IgD-negative memory B cell (primary cell): ENCODE measurements around the gene FOXP2. TPM values are rescaled to one million over a fixed set of nuclear protein-coding genes. Genes with fewer than 3 reads are reported as not detected.
"Not testable (repeated sequence)": the region's sequence is repeated elsewhere in the genome, so short reads cannot be mapped to it uniquely, and the experiment has no call there.

ENCODE experiments used
- H3K27ac Mint-ChIP-seq, 3 donors: one replicate each; pipeline ENCODE4 v1.8.0; 2020 to 2022; ENCODE audit warnings: mild to moderate bottlenecking in 3 of 3, mixed read lengths in 3 of 3, moderate library complexity in 1 of 3
- H3K27me3 Mint-ChIP-seq: one replicate; pipeline ENCODE4 v1.8.0; 2021; ENCODE audit warnings: mixed read lengths
- H3K36me3 Mint-ChIP-seq: one replicate; pipeline ENCODE4 v1.8.0; 2020; ENCODE audit warnings: mild to moderate bottlenecking, mixed read lengths
- H3K4me1 Mint-ChIP-seq, 3 donors: one replicate each; pipeline ENCODE4 v1.8.0; 2020 to 2022; ENCODE audit warnings: mixed read lengths in 3 of 3, mild to moderate bottlenecking in 1 of 3
- H3K4me3 Mint-ChIP-seq, 4 donors: one replicate each; pipeline ENCODE4 v1.8.0; 2020 to 2022; ENCODE audit warnings: mild to moderate bottlenecking in 4 of 4, mixed read lengths in 4 of 4, moderate library complexity in 3 of 4
- H3K9me3 Mint-ChIP-seq, 3 donors: one replicate each; pipeline ENCODE4 v1.8.0; 2020 to 2021; ENCODE audit warnings: mixed read lengths in 3 of 3, mild to moderate bottlenecking in 1 of 3
- polyA plus RNA-seq: library from polyadenylated mRNA; unstranded; fragments of 300-500 nt; fragmentation: Illumina TruSeq; gene quantifications from one replicate; pipeline ENCODE4 v1.2.3, GENCODE V29; 2021

FOXP2 gene
- polyA plus RNA-seq, 1 donor from 2014 or later = not detected

DNA sequence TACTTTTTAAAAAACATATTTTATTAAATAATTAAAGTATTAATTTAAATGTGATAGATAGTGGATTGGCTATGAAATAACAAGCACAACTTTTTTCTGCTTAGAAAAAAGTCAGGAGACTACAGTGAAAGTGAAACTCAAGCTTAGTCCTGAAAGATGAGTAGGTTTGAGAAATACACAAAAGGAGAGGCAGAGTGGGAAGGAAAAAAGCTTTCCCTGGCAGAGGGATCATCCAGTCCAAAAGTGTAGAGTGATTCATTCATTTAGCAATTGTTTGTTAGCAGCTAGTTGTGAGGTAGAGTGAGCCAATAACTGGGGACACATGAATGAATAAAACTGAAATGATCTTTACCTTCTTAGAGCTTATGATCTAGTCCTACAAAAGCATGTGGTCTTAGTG lies 93.5 kb downstream of the FOXP2 start:
- no peaks in the 10 kb centered on the region for H3K36me3 Mint-ChIP-seq
- H3K9me3 Mint-ChIP-seq = no peaks in the 10 kb centered on the region
- H3K27me3 Mint-ChIP-seq = no peaks in the 10 kb centered on the region
- H3K4me1 Mint-ChIP-seq = no peaks in the 10 kb centered on the region
- H3K4me3 Mint-ChIP-seq = no peak overlapping the region
- no peak overlapping the region for H3K27ac Mint-ChIP-seq

DNA sequence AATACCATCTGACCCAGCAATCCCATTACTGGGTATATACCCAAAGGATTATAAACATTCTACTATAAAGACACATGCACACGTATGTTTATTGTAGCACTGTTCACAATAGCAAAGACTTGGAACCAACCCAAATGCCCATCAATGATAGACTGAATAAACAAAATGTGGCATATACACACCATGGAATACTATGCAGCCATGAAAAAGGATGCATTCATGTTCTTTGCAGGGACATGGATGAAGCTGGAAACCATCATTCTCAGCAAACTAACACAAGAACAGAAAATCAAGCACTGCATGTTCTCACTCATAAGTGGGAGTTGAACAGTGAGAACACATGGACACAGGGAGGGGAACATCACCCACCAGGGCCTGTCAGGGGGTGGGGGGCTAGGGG lies 96.2 kb downstream of the FOXP2 start:
- not testable (repeated sequence) for H3K27ac Mint-ChIP-seq, H3K4me1 Mint-ChIP-seq, H3K36me3 Mint-ChIP-seq, H3K9me3 Mint-ChIP-seq, H3K27me3 Mint-ChIP-seq, H3K4me3 Mint-ChIP-seq

DNA sequence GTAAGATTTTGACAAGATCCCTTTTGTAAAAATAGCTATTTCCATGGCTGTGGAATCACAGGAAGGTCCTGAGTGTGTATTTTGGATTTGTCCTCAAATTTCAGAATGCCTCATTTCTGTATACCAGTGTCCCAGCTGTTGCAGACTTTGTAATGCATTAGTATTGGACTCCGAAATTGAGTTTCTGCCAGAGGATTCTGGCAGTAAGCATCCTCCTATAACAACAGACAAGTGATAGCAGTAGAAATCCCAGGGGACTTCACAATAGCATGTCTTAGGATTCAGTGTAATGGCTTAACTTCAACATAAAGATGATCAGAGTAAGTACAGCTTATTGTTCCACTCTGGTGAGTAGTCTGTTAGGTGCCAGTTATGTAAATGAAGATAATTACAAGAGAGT lies 104.6 kb downstream of the FOXP2 start:
- no peaks in the 10 kb centered on the region for H3K36me3 Mint-ChIP-seq
- no peaks in the 10 kb centered on the region for H3K4me1 Mint-ChIP-seq
- H3K4me3 Mint-ChIP-seq = no peak overlapping the region
- H3K27ac Mint-ChIP-seq = no peak overlapping the region
- no peaks in the 10 kb centered on the region for H3K9me3 Mint-ChIP-seq
- no peaks in the 10 kb centered on the region for H3K27me3 Mint-ChIP-seq

- no peaks in the 10 kb centered on the region for H3K27me3 Mint-ChIP-seq
- no peaks in the 10 kb centered on the region for H3K4me1 Mint-ChIP-seq
- no peak overlapping the region for H3K27ac Mint-ChIP-seq
- no peaks in the 10 kb centered on the region for H3K36me3 Mint-ChIP-seq
- H3K4me3 Mint-ChIP-seq = no peak overlapping the region
- H3K9me3 Mint-ChIP-seq = no peaks in the 10 kb centered on the region
Measured at GRCh38 chr7:114522081-114522480, 107.5 kb downstream of the FOXP2 start.

GRCh38 chr7:114527589-114527988 lies 113.0 kb downstream of the FOXP2 start:
- no peak overlapping the region for H3K27ac Mint-ChIP-seq
- H3K9me3 Mint-ChIP-seq = no peaks in the 10 kb centered on the region
- H3K36me3 Mint-ChIP-seq = no peaks in the 10 kb centered on the region
- H3K4me1 Mint-ChIP-seq = no peaks in the 10 kb centered on the region
- H3K27me3 Mint-ChIP-seq = no peaks in the 10 kb centered on the region
- H3K4me3 Mint-ChIP-seq = no peak overlapping the region

DNA sequence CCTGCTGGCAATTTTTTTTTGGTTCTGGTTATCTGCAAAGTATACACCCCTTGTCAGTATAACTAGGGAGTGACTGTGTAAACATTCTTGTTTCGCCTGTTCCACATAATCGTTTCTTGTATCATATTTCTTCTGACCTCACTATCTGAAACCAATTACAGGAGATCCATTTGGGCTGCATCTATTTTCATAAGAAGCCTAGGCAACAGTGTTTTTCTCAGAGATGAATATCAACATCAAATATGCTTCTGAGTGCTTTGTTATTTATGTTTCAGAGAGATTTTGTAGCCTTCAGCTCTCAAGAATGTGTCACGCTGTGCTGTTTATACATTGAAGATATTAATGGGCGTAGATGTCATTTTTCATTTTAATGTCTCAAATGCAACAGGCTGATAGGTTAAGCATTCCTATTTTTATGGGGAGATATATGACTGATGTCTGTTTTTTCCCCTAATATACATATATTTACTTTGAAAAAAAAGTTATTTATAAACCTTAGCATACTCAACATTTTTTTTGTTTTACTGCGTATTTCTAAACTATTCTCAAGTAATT lies 115.5 kb downstream of the FOXP2 start:
- H3K27ac Mint-ChIP-seq = no peak overlapping the region
- no peaks in the 10 kb centered on the region for H3K4me1 Mint-ChIP-seq
- no peaks in the 10 kb centered on the region for H3K9me3 Mint-ChIP-seq
- H3K4me3 Mint-ChIP-seq = no peak overlapping the region
- H3K36me3 Mint-ChIP-seq = no peaks in the 10 kb centered on the region
- H3K27me3 Mint-ChIP-seq = no peaks in the 10 kb centered on the region

- Mint-ChIP-seq H3K4me3 (no peak overlapping the region), H3K27me3 (no peaks in the 10 kb centered on the region), H3K9me3 (no peaks in the 10 kb centered on the region), H3K27ac (no peak overlapping the region), H3K36me3 (no peaks in the 10 kb centered on the region), H3K4me1 (no peaks in the 10 kb centered on the region)
Measured at GRCh38 chr7:114531326-114531725, 116.7 kb downstream of the FOXP2 start.

DNA sequence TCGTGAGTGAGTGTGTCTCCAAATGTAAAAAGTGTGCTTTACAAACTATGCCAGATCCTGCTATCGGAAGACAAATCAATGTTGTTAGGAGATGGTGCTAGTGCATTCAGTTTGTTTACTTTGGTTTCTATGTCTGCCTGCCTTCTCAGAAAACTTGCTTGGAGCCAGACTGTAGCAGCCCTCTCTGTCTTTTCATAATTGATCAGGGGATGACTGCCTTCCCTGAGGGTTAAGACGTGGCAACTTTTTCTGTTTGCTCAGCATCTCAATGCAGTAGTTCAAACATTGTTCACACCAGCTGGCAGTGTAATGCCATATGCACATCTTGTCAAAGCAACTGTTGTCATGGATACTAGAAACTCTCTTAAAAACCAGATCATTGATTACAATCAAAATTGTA lies 118.5 kb downstream of the FOXP2 start:
- Mint-ChIP-seq H3K36me3 (no peaks in the 10 kb centered on the region), H3K27me3 (no peaks in the 10 kb centered on the region), H3K4me1 (no peaks in the 10 kb centered on the region), H3K27ac (no peak overlapping the region), H3K9me3 (no peaks in the 10 kb centered on the region), H3K4me3 (no peak overlapping the region)

DNA sequence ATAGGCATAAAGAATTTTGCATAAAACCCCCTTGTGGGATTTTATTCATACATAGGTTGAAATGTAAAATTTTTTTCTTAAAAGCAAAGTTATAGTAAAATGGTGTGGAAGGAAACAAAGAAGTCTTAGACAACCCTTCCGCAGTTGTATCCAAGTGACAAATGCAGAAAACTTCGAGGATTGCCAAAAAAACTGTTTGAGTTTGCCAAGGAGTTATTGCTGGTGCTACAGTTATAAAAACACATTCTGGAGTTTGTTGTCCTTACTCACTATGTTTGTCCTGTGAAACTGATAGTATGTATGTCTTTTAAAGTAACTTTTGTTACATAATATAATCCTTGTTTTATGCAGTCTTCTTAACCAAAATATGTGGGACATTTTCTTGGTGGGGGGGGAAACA lies 120.3 kb downstream of the FOXP2 start:
- no peaks in the 10 kb centered on the region for H3K27me3 Mint-ChIP-seq

DNA sequence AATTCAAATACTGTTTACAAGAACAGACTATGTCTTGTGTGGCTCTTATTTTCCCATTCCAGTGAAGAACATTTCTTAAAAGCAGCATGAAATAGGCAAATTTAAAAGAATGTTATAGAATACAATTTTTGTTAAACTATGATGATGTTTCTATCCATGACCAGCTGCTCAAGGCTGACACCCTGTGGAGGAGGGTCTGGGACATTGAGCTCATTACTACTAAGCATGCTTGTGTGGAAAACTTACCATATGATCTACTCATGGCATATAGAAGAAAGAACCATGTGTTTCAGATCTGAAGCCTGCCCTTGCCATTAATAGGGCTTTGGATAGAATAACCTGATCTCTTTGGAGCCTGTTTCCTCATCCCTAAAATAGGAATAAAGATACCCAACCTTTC lies 125.0 kb downstream of the FOXP2 start:
- H3K4me3 Mint-ChIP-seq = no peak overlapping the region
- H3K9me3 Mint-ChIP-seq = no peaks in the 10 kb centered on the region
- H3K27me3 Mint-ChIP-seq = no peaks in the 10 kb centered on the region
- H3K36me3 Mint-ChIP-seq = no peaks in the 10 kb centered on the region
- H3K4me1 Mint-ChIP-seq = no peaks in the 10 kb centered on the region
- no peak overlapping the region for H3K27ac Mint-ChIP-seq

More for the DNA sequence above, 120.3 kb downstream of the FOXP2 start:
- no peak overlapping the region for H3K27ac Mint-ChIP-seq
- no peak overlapping the region for H3K4me3 Mint-ChIP-seq
- no peaks in the 10 kb centered on the region for H3K36me3 Mint-ChIP-seq
- H3K4me1 Mint-ChIP-seq = no peaks in the 10 kb centered on the region
- H3K9me3 Mint-ChIP-seq = no peaks in the 10 kb centered on the region

- no peaks in the 10 kb centered on the region for H3K4me1 Mint-ChIP-seq
- no peak overlapping the region for H3K27ac Mint-ChIP-seq
- H3K4me3 Mint-ChIP-seq = no peak overlapping the region
- H3K27me3 Mint-ChIP-seq = no peaks in the 10 kb centered on the region
- no peaks in the 10 kb centered on the region for H3K9me3 Mint-ChIP-seq
- no peaks in the 10 kb centered on the region for H3K36me3 Mint-ChIP-seq
Measured at GRCh38 chr7:114540291-114540690, 125.7 kb downstream of the FOXP2 start.

- H3K4me3 Mint-ChIP-seq, H3K9me3 Mint-ChIP-seq, H3K36me3 Mint-ChIP-seq, H3K27me3 Mint-ChIP-seq, H3K4me1 Mint-ChIP-seq, H3K27ac Mint-ChIP-seq: not testable (repeated sequence)
Measured at GRCh38 chr7:114547346-114547745, 132.7 kb downstream of the FOXP2 start.

- Mint-ChIP-seq H3K36me3 (no peaks in the 10 kb centered on the region), H3K4me3 (no peak overlapping the region), H3K4me1 (no peaks in the 10 kb centered on the region), H3K9me3 (no peaks in the 10 kb centered on the region), H3K27me3 (peaks cover 2% of the 10 kb centered on the region), H3K27ac (no peak overlapping the region)
Measured at GRCh38 chr7:114548081-114548980, 133.7 kb downstream of the FOXP2 start.

GRCh38 chr7:114554781-114555537 lies 140.3 kb downstream of the FOXP2 start:
- H3K36me3 Mint-ChIP-seq = no peaks in the 10 kb centered on the region
- H3K4me3 Mint-ChIP-seq = no peak overlapping the region
- no peaks in the 10 kb centered on the region for H3K4me1 Mint-ChIP-seq
- H3K27me3 Mint-ChIP-seq = peaks cover 2% of the 10 kb centered on the region
- no peak overlapping the region for H3K27ac Mint-ChIP-seq
- H3K9me3 Mint-ChIP-seq = no peaks in the 10 kb centered on the region

- H3K27ac Mint-ChIP-seq = no peak overlapping the region
- no peaks in the 10 kb centered on the region for H3K27me3 Mint-ChIP-seq
- H3K4me3 Mint-ChIP-seq = no peak overlapping the region
Measured at GRCh38 chr7:114567416-114567815, 152.8 kb downstream of the FOXP2 start.

More at GRCh38 chr7:114567416-114567815, 152.8 kb downstream of the FOXP2 start:
- peaks cover 0 to 4% (median 3%) of the 10 kb centered on the region in 3 donors for H3K9me3 Mint-ChIP-seq
- H3K36me3 Mint-ChIP-seq = no peaks in the 10 kb centered on the region
- peaks cover 0 to 1% (median 0%) of the 10 kb centered on the region in 3 donors for H3K4me1 Mint-ChIP-seq
